ENCODE results near the gene RSPRY1.

RSPRY1 gene

DNA sequence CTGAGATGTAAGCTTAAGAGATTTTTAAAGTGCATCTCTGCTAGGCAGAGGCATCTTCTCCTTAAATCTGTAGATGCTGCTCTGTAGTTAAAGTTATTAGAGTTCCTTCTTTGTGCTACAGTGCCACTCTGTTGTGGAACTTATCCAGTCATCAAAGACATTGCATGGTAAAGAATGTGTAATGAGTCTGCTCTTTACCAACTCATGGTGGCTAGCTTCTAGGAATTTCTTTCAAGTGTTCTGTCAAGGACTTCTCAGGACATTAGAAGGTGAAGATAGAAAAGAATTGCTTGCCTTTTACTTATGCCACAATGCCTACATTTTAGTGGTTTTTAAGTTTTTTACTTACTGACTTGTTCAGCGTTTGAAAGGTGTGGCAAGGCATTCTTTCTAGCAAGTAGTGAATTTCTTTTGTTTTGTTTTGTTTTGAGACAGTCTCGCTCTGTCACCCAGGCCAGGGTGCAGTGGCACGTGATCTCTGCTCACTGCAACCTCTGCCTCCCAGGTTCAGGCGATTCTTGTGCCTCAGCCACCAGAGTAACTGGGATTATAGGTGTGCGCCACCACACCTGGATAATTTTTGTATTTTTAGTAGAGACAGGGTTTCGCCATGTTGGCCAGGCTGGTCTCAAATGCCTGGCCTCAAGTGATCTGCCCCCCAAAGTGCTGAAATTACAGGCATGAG, 38.7 kb downstream of the RSPRY1 start:
- no peak for DNase-seq (ENCODE audit: low read depth)

DNA sequence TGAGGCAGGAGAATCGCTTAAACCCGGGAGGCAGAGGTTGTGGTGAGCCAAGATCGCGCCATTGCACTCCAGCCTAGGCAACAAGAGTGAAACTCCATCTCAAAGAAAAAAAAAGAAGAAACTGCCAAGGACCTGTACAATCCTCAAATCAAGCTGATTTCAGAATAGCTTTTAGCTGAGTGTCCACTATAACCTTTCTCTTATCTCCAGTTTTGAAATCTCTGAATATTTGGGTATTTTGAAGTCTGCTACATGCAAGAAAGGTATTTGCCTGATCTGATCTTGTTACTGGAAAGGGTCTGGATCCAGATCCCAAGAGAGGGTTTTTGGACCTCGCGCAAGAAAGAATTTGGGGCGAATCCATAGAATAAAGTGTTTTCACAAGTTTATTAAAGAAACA, 39.8 kb downstream of the RSPRY1 start:
- no peak for DNase-seq (ENCODE audit: low read depth)

DNA sequence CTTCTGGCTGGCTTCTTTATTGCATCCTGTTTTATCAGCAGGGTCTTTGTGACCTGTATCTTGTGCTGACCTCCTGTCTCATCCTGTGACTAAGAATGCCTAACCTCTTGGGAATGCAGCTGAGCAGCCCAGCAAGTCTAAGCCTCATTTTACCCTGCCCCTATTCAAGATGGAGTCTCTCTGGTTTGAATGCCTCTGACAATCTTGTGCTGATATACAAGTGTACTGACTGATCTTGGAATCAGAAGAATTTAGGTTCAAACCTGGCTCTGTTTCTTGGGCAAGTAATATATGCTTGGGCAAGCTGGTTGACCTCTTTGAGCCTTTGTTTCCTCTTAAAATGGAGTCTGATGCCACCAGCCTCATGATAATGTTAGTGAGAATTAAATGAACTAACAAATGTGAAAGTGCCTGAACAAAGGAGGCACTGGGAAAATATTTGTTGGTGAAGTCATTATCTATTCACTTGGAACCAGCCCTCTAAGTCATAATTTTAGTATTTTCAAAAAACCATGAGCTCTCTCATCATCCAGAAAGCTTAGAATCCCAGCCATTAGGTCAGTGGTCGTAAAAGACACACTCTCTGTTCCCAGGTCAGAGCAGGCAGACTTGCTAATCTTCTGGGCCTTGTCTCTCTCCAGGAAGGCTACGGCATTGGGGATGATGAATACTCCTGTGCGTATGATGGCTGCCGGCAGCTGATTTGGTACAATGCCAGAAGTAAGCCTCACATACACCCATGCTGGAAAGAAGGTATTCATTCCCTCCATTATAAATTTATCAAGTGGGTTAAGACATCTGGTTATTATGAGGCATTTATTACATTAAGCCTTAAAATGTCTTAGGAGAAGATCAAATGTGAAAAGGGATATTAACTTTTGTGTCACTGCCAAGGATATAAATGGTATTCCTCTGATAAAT, 40.8 kb downstream of the RSPRY1 start:
- no peak for DNase-seq (ENCODE audit: low read depth)

DNA sequence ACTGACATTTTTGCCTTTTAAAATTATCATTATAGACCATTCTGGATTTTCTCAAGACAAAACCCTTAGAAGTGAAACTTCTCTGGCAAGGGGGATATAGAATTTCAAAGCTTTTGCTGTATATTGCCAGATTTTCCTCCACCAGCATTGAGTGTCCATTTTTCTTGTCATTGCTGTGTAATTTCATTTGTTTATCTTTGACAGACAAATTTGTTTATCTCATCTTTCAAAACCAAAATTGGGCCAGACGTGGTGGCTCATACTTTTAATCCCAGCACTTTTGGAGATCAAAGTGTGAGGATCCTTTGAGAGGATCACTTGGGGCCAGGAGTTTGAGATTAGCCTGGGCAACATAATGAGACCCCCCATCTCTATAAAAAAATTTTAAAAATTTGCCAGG, 43.0 kb downstream of the RSPRY1 start:
- no peak for DNase-seq (ENCODE audit: low read depth)

DNA sequence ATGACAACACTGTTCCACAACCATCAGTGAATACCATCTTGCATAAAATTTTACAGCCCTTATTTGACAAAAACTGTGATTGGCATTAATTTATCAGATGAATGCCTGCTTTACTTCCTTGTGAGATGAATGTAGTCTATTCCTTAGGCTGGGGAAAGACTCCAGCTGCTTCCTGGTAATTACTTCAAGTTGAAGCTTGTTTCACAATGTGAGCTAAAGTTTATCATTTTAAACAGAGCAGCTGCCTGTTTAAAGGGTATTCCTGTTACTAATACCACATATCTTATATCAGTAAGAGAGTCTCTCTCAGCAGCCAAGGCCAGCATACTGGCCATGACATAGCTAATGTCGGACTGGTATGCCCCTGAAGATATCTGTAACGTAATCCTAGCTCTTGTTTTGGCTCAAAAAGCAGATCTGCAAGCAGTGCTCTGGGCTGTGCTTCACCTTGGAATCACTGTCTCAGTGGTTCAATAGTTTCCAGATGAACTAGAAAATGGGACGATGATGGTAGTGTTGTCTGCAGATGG, 45.8 kb downstream of the RSPRY1 start:
- no peak for DNase-seq (ENCODE audit: low read depth)

DNA sequence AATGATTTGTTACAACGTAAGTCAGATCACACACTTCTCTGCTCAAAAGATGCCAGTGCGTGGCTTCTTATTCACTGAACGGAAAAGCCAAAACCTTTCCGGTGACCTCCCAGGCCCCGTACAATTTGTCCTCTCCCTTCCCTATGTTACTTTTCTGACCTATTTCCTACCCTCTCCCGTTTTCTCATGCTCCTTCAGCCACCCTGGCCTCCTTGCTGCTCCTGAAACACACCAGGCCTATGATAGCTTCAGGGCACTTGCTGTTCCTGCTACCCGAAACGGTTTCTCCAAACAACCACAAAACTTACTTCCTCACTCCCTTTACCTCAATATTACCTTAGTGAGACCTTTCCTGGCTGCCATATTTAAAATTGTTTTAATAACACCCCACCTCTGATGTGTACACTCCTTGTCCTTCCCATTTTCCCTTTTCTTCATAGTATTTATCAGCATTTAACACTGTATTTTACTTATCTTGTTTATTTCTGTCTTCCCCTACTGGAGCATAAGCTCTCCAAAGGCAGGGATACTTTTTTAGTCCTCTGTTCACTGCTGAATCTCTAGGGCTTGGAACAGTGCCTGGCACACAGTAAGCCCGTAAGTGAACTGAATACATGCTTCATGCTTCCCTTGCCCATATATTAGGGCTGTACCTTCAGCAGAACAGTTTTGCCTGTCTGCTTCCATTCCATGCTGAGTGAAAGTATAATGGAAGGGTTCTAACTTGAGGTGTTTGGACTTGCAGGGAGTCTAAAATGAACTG, 48.0 kb downstream of the RSPRY1 start:
- DNase-seq (ENCODE audit: low read depth) = no peak

DNA sequence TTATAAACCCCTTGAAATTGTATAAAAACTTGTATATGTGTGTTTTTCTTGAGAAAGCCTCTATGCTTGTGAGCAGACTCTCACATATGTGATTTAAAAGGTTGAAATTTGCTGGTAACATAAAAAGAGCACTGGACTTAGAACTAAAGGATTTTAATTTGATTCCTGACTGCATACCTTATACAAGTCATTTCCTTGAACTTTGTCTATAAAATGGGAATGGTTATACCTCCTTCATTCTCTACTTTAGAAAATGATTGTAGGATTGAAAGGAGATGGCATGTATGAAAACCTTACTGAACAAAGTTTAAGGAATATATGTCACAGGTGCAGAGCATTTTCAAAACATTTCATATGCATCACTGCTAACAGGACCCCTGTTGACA, 48.6 kb downstream of the RSPRY1 start:
- DNase-seq (ENCODE audit: low read depth) = no peak

DNA sequence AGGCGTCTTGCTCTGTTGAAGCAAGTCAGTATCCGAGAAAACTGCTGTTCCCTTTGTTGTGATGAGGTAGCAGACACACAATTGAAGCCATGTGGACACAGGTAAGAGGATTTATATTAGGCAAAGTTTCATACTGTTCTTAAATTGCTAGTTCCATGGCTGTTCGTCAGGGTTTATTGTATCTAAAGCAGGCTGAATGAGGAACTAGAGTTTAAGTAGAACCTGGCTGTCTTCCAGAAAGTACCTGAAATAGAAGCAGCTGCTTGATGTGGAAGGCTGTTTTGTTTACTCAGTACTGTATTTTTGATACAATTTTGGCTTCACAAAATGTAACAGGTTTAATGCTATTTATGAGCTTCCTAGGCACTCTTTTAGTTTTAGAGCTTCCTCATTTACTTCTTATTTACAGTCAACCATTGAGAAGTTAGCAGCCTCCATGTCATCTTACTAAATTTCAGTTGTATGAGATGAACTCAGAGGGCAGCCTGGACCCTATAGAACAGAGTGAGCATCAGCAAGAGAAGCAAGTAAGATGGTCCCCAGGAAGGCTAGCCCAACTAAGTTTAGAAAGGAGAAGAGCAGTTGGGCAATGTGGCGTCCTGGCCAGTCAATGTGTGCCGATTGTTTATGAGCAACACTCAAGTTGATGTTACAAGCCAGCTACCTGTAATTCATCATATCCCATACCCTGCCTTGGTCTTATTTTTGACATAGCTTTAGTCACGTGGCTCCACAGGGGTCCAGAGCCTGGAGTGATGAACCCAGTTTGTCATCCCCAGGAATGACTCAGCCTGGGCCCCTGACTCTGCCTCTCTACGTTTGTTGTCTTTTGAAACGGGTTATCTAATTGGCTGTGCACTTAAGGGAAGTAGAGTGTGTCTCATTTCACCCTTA, 49.2 kb downstream of the RSPRY1 start:
- peak; percentile 83 for DNase-seq (ENCODE audit: low read depth)

DNA sequence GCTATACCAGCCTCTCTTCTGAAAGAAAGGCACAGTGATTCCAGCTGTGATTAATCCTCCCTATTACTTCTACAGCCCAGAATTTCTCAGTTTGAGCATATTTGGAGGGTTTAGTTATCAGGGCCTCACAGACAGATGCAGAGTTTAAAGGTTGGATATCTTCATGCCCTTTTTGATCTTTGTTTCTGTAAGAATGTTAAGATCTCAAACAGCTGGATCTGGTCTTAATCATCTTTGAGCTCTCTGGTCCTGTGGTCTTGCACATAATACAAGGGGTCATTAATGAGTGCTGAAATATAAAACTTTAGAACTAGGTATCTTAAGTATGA, 49.9 kb downstream of the RSPRY1 start:
- DNase-seq (ENCODE audit: low read depth) = no peak

DNA sequence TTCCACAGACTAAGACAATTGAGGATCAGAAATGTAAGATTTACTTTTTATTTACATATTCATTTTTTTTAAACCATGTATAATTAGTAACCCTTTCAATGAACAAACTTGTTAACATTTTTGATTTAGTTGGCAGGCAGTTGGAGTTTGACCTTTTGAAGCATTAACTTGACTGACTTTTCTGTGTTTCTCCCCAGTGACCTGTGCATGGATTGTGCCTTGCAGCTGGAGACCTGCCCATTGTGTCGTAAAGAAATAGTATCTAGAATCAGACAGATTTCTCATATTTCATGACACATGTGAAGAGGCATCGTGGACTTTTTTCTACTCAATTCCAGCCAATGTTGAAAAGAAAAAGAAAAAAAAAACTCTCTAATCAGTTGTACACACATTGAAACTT, 52.6 kb downstream of the RSPRY1 start:
- DNase-seq (ENCODE audit: low read depth) = no peak

DNA sequence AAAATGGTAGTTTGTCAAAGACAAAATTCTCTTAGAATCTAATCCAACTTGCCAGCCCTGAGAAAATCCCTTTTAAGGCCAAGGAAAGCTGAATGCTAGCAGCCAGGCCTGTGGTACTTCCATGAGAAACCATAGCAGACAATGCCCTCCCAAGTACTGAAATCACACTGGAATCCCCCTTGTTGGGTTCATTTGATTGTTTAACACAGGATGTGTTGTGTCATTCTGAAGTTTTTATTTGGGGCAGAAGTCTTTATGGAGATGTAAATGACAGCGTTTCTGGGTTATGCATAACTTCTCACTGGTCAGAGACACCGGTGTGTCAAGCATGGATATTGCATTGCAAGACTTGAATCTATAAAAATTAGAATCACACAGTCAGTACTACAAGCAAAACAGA, 53.0 kb downstream of the RSPRY1 start:
- DNase-seq (ENCODE audit: low read depth) = no peak

DNA sequence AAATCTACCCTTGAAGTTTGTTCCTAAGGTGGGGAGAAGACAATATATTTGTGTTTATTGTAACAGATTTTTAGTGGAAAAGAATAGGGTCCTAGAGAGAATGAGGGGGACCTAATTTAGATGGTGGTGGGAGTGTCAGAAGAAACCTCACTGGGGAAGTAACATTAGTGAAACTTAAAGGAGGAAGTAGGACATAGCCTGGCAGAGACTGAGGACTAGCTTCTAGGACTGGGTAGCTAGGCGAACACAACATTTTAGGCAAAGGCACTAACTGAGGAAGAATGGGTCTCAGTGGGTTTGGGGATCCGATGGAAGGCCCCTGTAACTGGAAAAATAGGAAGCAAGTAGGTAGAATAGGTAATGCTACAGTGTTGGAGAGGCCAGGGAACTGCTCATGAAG, 54.7 kb downstream of the RSPRY1 start:
- DNase-seq (ENCODE audit: low read depth) = no peak

DNA sequence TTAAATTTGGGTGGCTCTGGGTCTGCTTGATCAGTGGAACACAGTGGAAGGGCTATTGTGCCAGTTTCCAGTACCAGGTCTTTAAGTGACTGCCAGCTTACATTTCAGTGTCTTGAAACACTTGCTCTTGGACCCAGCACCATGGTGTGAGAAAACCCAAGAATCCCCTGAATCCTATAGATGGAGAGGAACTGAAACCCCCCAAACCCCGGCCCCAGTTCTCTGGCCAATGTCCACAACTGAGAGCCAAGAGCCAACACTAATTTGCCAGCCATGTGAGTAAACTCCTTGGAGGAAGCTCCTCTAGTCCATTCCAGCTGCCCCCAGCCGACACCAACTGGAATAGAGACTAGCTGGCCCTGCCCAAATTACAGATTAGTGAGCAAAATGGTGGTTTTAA, 56.5 kb downstream of the RSPRY1 start:
- DNase-seq (ENCODE audit: low read depth) = no peak

DNA sequence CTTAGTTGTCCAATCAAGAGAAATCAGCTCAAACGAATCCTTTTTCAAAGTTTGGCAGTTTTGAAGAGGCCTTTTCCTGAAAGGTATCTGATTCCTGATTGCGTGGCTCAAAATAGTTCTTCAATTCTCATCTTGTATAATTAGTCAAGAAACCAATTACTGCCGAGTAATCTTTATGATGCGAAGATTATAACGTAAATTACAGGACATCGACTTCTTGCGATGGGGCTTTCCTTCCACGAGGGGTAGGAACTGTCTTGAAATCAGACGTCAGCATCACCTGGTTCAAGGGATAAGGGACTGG, 58.3 kb downstream of the RSPRY1 start:
- DNase-seq (ENCODE audit: low read depth) = no peak

DNA sequence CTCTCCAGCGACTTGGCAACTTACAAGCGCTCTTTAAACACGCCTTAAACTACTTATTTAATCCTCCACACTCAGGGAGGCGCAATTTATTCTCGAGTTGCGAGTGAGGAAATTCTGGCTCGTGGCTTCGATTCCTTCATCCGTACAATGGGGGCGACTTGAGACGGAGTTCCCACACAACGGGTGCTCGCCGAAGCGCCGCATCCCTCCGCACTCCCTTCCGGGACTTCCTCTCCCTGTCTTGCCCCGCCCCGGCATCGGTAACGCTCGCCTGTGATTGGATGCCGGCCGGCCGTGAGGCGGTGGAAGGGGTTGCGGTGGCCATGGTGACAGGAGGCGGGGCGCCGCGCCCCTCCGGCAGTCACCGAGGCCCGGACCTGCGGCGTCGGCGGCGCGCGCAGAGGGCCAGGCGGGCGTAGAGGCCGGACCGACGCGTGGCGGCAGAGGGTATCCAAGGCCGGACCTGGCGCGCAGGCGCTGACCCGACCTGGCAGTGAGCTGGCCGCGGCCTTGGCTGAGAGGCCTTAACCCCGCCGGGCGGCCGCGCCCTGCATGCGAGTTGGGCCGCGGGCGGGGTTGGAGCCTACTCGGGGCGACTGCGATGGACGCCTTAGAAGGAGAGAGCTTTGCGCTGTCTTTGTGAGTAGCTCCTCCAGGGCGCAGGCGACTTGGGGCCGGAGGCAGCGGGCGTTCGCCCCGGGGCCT, 58.8 kb downstream of the RSPRY1 start, which contains the start of gene ARL2BP:
TSS of gene ARL2BP (plus strand) at position 493 of the 705 bp plus-strand sequence. CDS start at position 602, 109 bp downstream.
- peak; percentile 98 for DNase-seq (ENCODE audit: low read depth)

DNA sequence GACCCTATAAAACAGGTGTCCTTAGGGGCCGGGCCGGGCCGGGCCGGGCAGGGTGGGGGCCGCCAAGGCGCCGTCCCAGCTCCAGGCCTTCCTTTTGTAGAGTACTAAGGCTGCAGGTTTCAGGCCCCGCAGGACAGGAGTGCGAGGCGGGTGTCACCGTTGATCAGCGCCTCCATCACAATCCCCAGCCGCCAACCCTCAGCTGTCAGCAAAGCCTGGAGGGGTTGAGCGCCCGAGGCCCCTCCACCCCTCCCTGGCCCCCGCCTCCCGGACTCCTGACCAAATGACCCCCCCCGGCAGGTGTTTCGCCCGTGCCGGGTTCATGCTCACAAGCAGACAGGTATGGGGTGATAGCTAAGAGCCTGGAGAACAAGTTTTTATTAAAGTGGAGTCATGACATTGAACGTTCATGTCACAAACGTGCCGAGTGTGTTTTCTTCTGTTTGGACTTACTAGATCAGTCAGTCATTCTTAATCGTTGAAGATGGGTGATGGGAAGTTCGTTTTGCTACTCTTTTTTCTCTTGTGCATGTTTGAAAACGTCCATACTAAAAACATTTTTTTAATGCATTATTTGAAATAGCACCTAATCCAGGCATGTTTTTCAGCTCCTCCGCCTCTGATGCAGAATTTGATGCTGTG, 59.5 kb downstream of the RSPRY1 start:
- DNase-seq (ENCODE audit: low read depth) = peak; percentile 22

DNA sequence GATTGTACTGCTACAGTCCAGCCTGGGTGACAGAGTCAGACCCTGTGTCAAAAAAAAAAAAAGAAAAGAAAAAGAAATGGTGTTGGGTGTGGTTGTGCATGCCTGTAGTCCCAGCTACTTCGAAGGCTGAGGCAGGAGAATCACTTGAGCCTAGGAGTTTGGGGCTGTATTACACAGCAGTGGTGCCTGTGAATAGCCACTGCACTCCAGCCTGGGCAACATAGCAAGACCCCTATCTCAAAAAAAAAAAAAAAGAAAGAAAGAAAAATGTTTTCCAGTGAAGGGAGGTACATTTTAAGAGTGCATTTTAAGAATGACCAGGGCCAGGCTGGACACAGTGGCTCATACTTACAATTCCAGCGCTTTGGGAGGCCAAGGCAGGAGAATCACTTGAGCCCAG, 65.2 kb downstream of the RSPRY1 start:
- DNase-seq (ENCODE audit: low read depth) = no peak

DNA sequence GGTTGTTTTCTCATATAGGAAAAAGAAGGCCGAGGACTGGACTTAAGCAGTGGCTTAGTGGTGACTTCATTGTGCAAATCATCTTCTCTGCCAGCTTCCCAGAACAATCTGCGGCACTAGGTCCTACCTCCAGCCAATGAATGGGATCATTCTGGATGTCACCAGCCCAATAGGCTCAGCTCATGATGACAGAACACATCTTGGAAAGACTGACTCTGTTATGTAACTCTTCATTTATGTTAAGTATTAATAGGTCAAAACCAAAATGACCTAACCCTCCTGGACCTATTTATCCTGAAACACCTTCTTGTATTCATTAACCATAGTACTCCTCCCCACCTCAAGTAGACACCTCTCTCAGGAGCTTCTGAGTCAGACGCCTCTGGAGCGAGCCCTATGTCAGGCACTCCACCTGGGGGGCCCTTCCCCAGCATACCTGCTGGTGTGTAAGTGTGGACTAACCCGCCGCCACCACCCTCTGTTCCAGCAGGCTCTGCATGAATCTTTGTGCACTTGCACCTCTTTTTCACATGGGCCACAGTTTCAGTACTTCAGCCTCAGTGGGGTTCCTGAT, 66.1 kb downstream of the RSPRY1 start:
- no peak for DNase-seq (ENCODE audit: low read depth)

DNA sequence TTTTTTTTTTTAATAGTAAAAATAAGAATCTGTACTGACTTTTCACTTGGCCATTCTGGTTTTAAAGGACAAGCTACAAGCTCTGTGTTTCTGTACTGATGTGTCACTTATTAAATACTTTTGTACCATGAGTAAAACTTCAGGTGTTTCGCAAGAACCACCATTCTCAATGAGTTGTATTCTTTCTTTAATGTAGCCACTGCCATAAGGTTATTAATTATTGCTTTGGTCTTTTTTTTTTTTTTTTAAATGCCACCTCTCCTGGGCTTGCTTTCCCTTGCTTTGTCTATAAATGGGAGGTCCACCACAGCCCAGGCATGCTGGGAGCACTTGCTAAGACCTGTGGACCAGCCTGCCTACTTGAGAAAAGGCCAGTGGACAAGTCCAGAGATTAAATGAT, 67.3 kb downstream of the RSPRY1 start:
- DNase-seq (ENCODE audit: low read depth) = peak; percentile 19

All from iris pigment epithelial cell (primary cell).